ENCODE results near the gene BTNL8.

BTNL8 gene

GRCh38 chr5:180960209-180960608 lies 61.2 kb downstream of the BTNL8 start:
- no peak for DNase-seq (ENCODE audit: low read depth)

- no peak for DNase-seq (ENCODE audit: low read depth)
Measured at GRCh38 chr5:180969406-180969805, 70.4 kb downstream of the BTNL8 start.

GRCh38 chr5:180970336-180970735 lies 71.4 kb downstream of the BTNL8 start:
- DNase-seq (ENCODE audit: low read depth): no peak

- DNase-seq (ENCODE audit: low read depth): no peak
Measured at GRCh38 chr5:180970875-180971274, 71.9 kb downstream of the BTNL8 start.

- DNase-seq (ENCODE audit: low read depth): no peak
Measured at GRCh38 chr5:180974612-180975315, 75.8 kb downstream of the BTNL8 start.

GRCh38 chr5:180975338-180975737 lies 76.4 kb downstream of the BTNL8 start:
- no peak for DNase-seq (ENCODE audit: low read depth)

GRCh38 chr5:180976518-180976917 lies 77.6 kb downstream of the BTNL8 start:
- DNase-seq (ENCODE audit: low read depth): no peak

- no peak for DNase-seq (ENCODE audit: low read depth)
Measured at GRCh38 chr5:180977852-180978251, 78.9 kb downstream of the BTNL8 start.

GRCh38 chr5:180982008-180982741 lies 83.2 kb downstream of the BTNL8 start:
- no peak for DNase-seq (ENCODE audit: low read depth)

- DNase-seq (ENCODE audit: low read depth): no peak
Measured at GRCh38 chr5:180988016-180988415, 89.1 kb downstream of the BTNL8 start.

- no peak for DNase-seq (ENCODE audit: low read depth)
Measured at GRCh38 chr5:180988592-180988991, 89.6 kb downstream of the BTNL8 start, which contains the start of gene BTNL3. TSS of gene BTNL3 (plus strand) at chr5:180988846. CDS start at chr5:180989029, 183 bp downstream.

GRCh38 chr5:180990086-180990881 lies 91.3 kb downstream of the BTNL8 start:
- no peak for DNase-seq (ENCODE audit: low read depth)

GRCh38 chr5:180990882-180991242 lies 91.9 kb downstream of the BTNL8 start:
- no peak for DNase-seq (ENCODE audit: low read depth)

Measured in stimulated activated CD4-positive, alpha-beta T cell treated with anti-CD3 and anti-CD28 coated beads, Interleukin-2, amount 100 ng/mL, for 4 hours (primary cell).